ENCODE results near the gene ENTPD3. TPM values are rescaled to one million over a fixed set of nuclear protein-coding genes. Genes with fewer than 3 reads are reported as not detected.
A peak's percentile ranks its signal among the peaks of the same experiment; 100 is the strongest.

ENTPD3 gene
- total RNA-seq, 1 experiment from 2014 or later: not detected

DNA sequence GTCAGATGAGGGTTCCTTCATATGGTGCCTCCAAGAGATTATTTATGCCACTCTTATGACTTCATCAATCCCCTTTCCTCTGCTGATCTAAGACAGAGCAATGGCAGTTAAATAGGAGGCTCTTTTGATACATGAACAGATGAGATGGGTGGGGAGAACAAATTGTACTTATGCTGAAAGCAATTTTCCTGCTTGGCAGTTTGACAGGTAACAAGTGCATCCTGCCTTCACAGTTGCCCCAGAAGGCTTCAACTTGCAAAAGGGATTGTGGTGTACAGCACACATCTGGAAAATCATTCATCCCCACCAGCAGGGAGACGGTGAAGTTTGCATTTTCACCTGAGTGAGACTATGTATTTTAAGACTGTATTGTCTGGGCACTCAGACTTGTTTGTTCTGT is 27.3 kb downstream of the ENTPD3 start:
- BruUV-seq (replicated peaks): no TSS peak

DNA sequence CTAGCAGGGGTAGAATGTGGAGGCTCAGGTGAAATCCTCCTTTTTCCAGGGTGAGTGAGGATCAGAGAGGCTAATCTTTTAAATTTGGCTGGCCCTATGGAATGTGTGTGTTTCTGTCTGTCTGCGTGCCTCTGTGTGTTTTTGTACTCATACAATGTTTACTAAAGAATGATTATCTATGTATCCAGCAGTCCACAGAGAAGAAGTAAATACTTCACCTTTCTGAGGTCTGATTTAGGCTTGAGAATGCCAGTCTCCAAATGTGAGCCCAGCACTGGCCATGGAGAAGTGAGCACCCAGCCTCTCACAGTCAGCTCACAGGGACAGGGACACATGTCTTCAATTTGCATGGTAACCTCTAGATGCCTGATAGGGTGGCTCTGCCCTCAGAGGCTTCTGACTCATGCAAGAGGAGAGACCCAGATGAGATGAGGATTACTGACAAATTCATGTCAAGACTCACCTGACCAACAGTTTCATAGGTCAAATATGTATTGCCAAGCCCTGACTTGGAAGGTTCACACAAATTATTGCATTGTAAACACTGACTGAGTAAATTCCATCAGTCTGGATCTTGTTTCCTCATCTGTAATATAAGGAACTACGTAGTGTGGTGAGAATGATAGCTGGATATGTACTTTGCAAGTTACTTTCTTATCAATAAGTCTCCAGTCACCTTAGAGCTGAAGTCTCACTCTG is 31.0 kb downstream of the ENTPD3 start:
- CTCF ChIA-PET: no interaction called here
- intact Hi-C loops (cut with micrococcal nuclease; ENCODE audit: unreplicated experiment): no loop called here
- no peak overlapping the region for H3K4me3 ChIP-seq (ENCODE audit: low read depth, low read length)
- peaks cover 10% of the 10 kb centered on the region for H3K4me1 ChIP-seq
- H3K27me3 ChIP-seq (replicated peaks; ENCODE audit: control insufficient read depth, insufficient read depth, low read length): no peaks in the 10 kb centered on the region
- peaks cover 6% of the 10 kb centered on the region for H3K4me1 Mint-ChIP-seq (ENCODE audit: low read depth, unreplicated experiment)
- H3K36me3 Mint-ChIP-seq (ENCODE audit: insufficient read depth, unreplicated experiment): peaks cover 5% of the 10 kb centered on the region
- TF ChIP-seq, protein P1, sequence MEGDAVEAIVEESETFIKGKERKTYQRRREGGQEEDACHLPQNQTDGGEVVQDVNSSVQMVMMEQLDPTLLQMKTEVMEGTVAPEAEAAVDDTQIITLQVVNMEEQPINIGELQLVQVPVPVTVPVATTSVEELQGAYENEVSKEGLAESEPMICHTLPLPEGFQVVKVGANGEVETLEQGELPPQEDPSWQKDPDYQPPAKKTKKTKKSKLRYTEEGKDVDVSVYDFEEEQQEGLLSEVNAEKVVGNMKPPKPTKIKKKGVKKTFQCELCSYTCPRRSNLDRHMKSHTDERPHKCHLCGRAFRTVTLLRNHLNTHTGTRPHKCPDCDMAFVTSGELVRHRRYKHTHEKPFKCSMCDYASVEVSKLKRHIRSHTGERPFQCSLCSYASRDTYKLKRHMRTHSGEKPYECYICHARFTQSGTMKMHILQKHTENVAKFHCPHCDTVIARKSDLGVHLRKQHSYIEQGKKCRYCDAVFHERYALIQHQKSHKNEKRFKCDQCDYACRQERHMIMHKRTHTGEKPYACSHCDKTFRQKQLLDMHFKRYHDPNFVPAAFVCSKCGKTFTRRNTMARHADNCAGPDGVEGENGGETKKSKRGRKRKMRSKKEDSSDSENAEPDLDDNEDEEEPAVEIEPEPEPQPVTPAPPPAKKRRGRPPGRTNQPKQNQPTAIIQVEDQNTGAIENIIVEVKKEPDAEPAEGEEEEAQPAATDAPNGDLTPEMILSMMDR (IDR thresholded peaks at IDR 0.05; ENCODE audit: insufficient read depth in 1 of 2, low read depth in 1 of 2, low read length in 1 of 2, severe bottlenecking in 1 of 2, unreplicated experiment in 1 of 2): no peak
- no peak overlapping the region for H3K27ac Mint-ChIP-seq (ENCODE audit: unreplicated experiment)
- no peaks in the 10 kb centered on the region for H3K36me3 ChIP-seq (ENCODE audit: control insufficient read depth, insufficient read depth, low read length)
- no TSS peak for BruUV-seq (replicated peaks)
- H3K27me3 Mint-ChIP-seq (ENCODE audit: insufficient read depth, unreplicated experiment): peaks cover 3% of the 10 kb centered on the region
- no peak overlapping the region for H3K4me3 Mint-ChIP-seq (ENCODE audit: unreplicated experiment)
- POLR2A ChIA-PET: interaction anchor here (0.6 kb wide), 1 partner anchor 39 kb away, joined by 3 read pairs; the partner anchor contains the start of gene RPL14
- no peaks in the 10 kb centered on the region for H3K9me3 ChIP-seq
- DNase-seq: peak; percentile 22 to 46
- no peaks in the 10 kb centered on the region for H3K9me3 Mint-ChIP-seq (ENCODE audit: unreplicated experiment)

More for the DNA sequence above, 27.3 kb downstream of the ENTPD3 start:
- H3K4me3 Mint-ChIP-seq (ENCODE audit: unreplicated experiment): no peak overlapping the region
- POLR2A ChIA-PET: no interaction called here
- no peaks in the 10 kb centered on the region for H3K9me3 Mint-ChIP-seq (ENCODE audit: unreplicated experiment)
- Histone ChIP-seq H3K4me1 (peaks cover 10% of the 10 kb centered on the region), H3K9me3 (no peaks in the 10 kb centered on the region), H3K36me3 (ENCODE audit: control insufficient read depth, insufficient read depth, low read length) (no peaks in the 10 kb centered on the region), H3K4me3 (ENCODE audit: low read depth, low read length) (no peak overlapping the region), H3K27me3 (replicated peaks; ENCODE audit: control insufficient read depth, insufficient read depth, low read length) (no peaks in the 10 kb centered on the region)
- intact Hi-C loops (cut with micrococcal nuclease; ENCODE audit: unreplicated experiment): no loop called here
- TF ChIP-seq, protein P1 (IDR thresholded peaks at IDR 0.05; ENCODE audit: insufficient read depth in 1 of 2, low read depth in 1 of 2, low read length in 1 of 2, severe bottlenecking in 1 of 2, unreplicated experiment in 1 of 2): no peak
- peaks cover 6% of the 10 kb centered on the region for H3K4me1 Mint-ChIP-seq (ENCODE audit: low read depth, unreplicated experiment)
- CTCF ChIA-PET: no interaction called here
- H3K27me3 Mint-ChIP-seq (ENCODE audit: insufficient read depth, unreplicated experiment): peaks cover 11% of the 10 kb centered on the region
- peaks cover 5% of the 10 kb centered on the region for H3K36me3 Mint-ChIP-seq (ENCODE audit: insufficient read depth, unreplicated experiment)
- DNase-seq: no peak
- no peak overlapping the region for H3K27ac Mint-ChIP-seq (ENCODE audit: unreplicated experiment)

DNA sequence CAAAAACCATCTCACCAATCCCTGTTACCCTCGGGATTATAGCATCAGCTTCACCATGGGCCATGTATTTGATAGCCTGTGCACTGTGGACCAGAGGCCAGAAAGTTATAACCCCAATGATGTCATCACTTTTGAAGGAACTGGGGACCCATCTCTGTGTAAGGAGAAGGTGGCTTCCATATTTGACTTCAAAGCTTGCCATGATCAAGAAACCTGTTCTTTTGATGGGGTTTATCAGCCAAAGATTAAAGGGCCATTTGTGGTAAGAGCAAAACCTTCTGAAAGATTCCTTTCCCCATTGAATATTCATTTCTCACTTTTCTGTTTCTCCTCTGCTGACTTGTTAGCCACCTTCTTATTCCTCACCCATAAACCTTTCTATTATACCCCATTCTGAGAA is 35.9 kb downstream of the ENTPD3 start:
- H3K4me1 ChIP-seq: peaks cover 6% of the 10 kb centered on the region
- ChIA-PET CTCF (no interaction called here), POLR2A (no interaction called here)
- Mint-ChIP-seq H3K9me3 (ENCODE audit: unreplicated experiment) (no peaks in the 10 kb centered on the region), H3K27me3 (ENCODE audit: insufficient read depth, unreplicated experiment) (no peaks in the 10 kb centered on the region), H3K36me3 (ENCODE audit: insufficient read depth, unreplicated experiment) (no peaks in the 10 kb centered on the region), H3K27ac (ENCODE audit: unreplicated experiment) (no peak overlapping the region), H3K4me3 (ENCODE audit: unreplicated experiment) (no peak overlapping the region), H3K4me1 (ENCODE audit: low read depth, unreplicated experiment) (peaks cover 3% of the 10 kb centered on the region)
- TF ChIP-seq, protein P1 (IDR thresholded peaks at IDR 0.05; ENCODE audit: insufficient read depth in 1 of 2, low read depth in 1 of 2, low read length in 1 of 2, severe bottlenecking in 1 of 2, unreplicated experiment in 1 of 2): no peak
- no peaks in the 10 kb centered on the region for H3K27me3 ChIP-seq (replicated peaks; ENCODE audit: control insufficient read depth, insufficient read depth, low read length)
- no peaks in the 10 kb centered on the region for H3K36me3 ChIP-seq (ENCODE audit: control insufficient read depth, insufficient read depth, low read length)
- no peaks in the 10 kb centered on the region for H3K9me3 ChIP-seq
- no TSS peak for BruUV-seq (replicated peaks)
- intact Hi-C loops (cut with micrococcal nuclease; ENCODE audit: unreplicated experiment): no loop called here
- no peak for DNase-seq
- H3K4me3 ChIP-seq (ENCODE audit: low read depth, low read length): no peak overlapping the region

All from Caco-2 (cell line).